Suprapubic skin (tissue), 4 donors: Measurements from ENCODE around the gene SLC5A1. TPM values are rescaled to one million over a fixed set of nuclear protein-coding genes. Genes with fewer than 3 reads are reported as not detected.

Experiments used
- DNase-seq, 2 donors: peaks; one replicate each; pipeline ENCODE4 v3.0.0-alpha.2; 2019; ENCODE audit warnings: low spot score in 2 of 2
- H3K27ac ChIP-seq: fragments of 200-600 bp; sonication (generic); one replicate; pipeline ENCODE4 v1.5.1; 2019
- H3K27me3 ChIP-seq: fragments of 200-600 bp; sonication (generic); one replicate; pipeline ENCODE4 v1.5.1; 2019
- H3K36me3 ChIP-seq: fragments of 200-600 bp; sonication (generic); one replicate; pipeline ENCODE4 v1.5.1; 2019
- H3K4me1 ChIP-seq: fragments of 200-600 bp; sonication (generic); one replicate; pipeline ENCODE4 v1.5.1; 2019
- H3K4me3 ChIP-seq: fragments of 200-600 bp; sonication (generic); one replicate; pipeline ENCODE4 v1.5.1; 2019; ENCODE audit warnings: mild to moderate bottlenecking
- H3K9me3 ChIP-seq: fragments of 200-600 bp; sonication (generic); one replicate; pipeline ENCODE4 v1.5.1; 2019
- CTCF ChIP-seq, 2 donors: fragments of 200-600 bp in 1 of 2; fragments of 450-650 bp in 1 of 2; sonication (generic) in 1 of 2; IDR thresholded peaks; one replicate each; pipeline ENCODE4 v1.5.1; 2016 to 2019; ENCODE audit warnings: antibody characterized with exemption in 2 of 2, mild to moderate bottlenecking in 1 of 2, moderate library complexity in 1 of 2
- EP300 ChIP-seq: sonication (generic); formaldehyde crosslinking; IDR thresholded peaks from one replicate; pipeline ENCODE4 v1.6.1; 2017; ENCODE audit warnings: antibody characterized with exemption
- POLR2A ChIP-seq, 2 donors: fragments of 450-650 bp; IDR thresholded peaks; one replicate each; pipeline ENCODE4 v1.6.1; 2017; ENCODE audit warnings: antibody characterized with exemption in 2 of 2, mild to moderate bottlenecking in 2 of 2, moderate library complexity in 2 of 2
- POLR2AphosphoS5 ChIP-seq, 3 donors: sonication (generic); formaldehyde crosslinking; IDR thresholded peaks; one replicate each; pipeline ENCODE4 v1.6.1; 2017; ENCODE audit warnings: antibody characterized with exemption in 3 of 3
- WGBS: methylation state at CpG from one replicate; pipeline ENCODE4 v1.1.5; 2018; 5-methylcytosine and 5-hydroxymethylcytosine counted together
- total RNA-seq, 4 donors: library from RNA; depleted of rRNA; stranded (reverse); fragments of >200 nt; gene quantifications; one replicate each; pipeline ENCODE4 v1.1.0, GENCODE V29; 2016

The SLC5A1 gene
- 10 to 100 TPM; 11.1 to 31.3 (median 22.3) TPM for total RNA-seq

DNA sequence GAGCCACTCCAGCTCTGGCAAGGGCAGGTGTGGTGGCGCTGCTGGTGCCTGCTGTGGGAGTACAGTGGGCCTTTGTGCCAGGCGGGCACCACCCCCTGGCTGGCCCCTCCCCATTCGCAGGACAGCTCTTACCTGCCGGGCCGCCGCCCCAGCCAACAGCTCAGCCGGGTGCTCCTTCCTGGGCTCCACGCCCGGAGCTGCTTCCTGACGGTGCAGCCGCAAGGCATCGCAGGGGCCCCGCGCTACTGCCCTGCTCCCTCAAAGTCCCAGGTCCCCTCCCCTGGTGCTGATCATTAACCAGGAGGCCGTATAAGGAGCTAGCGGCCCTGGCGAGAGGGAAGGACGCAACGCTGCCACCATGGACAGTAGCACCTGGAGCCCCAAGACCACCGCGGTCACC is at the start of gene SLC5A1:
SLC5A1 (plus strand) TSS at position 338 of the 400 bp plus-strand sequence; CDS start at position 359, 21 bp downstream.
- 14% methylated on average over 10 of the region's 21 CpGs for WGBS
- peaks cover 34% of the 10 kb centered on the region for H3K4me1 ChIP-seq
- no peaks in the 10 kb centered on the region for H3K36me3 ChIP-seq
- H3K9me3 ChIP-seq: no peaks in the 10 kb centered on the region
- peaks cover 9% of the 10 kb centered on the region for H3K27me3 ChIP-seq
- H3K4me3 ChIP-seq: no peak within 1 kb of the TSS
- DNase-seq: peak; percentile 71 to 81
- H3K27ac ChIP-seq: peak within 1 kb of the TSS; percentile 32
- no peak for TF ChIP-seq CTCF (IDR thresholded peaks at IDR 0.05)
- TF ChIP-seq EP300: no peak
- no peak for TF ChIP-seq POLR2AphosphoS5 (IDR thresholded peaks at IDR 0.05)

DNA sequence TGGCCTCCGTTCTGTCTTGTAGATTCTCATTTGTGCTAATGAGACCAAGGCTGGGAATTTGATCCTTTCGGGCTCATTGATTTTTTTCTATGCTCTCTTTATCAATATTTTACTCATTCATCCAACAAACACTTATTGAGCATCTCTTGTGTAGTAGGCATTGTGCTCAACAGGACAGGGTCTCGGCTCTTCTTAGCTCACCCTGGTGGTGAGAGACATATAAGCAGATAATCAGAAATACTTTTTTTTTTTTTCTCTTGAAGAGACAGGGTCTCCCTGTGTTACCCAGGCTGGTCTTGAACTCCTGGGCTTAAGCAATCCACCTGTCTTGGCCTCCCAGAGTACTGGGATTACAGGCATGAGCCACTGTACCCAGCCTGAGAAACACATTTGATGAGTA is 48.0 kb upstream of the SLC5A1 start:
- Histone ChIP-seq H3K4me3 (no peak overlapping the region), H3K36me3 (no peaks in the 10 kb centered on the region), H3K4me1 (no peaks in the 10 kb centered on the region), H3K27me3 (peaks cover 2% of the 10 kb centered on the region), H3K9me3 (no peaks in the 10 kb centered on the region), H3K27ac (no peak overlapping the region)
- 79% methylated on average over 3 of the region's 3 CpGs for WGBS
- DNase-seq: no peak
- TF ChIP-seq POLR2AphosphoS5 (IDR thresholded peaks at IDR 0.05) (no peak), POLR2A (IDR thresholded peaks at IDR 0.05) (no peak), CTCF (IDR thresholded peaks at IDR 0.05) (no peak), EP300 (no peak)

DNA sequence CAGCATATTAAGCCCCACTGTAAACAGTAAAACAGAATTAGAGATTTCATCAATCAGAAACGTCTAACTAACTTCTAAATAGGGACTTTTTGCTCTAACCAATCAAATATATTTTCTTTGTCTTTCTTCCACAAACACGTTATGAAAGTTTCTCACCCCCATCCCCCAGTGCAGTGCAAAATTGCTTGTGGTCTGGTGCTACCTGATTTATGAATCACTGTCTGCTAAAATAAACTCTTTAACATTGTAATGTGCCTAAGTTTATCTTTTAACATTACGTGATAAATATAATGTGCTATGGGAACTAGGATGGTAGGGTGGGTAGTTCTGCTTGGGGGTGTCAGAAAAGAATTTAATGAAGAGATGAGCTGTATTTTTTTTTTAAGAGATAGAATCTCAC is 47.3 kb upstream of the SLC5A1 start:
- Histone ChIP-seq H3K27ac (no peak overlapping the region), H3K36me3 (no peaks in the 10 kb centered on the region), H3K9me3 (no peaks in the 10 kb centered on the region), H3K27me3 (no peaks in the 10 kb centered on the region), H3K4me3 (no peak overlapping the region), H3K4me1 (no peaks in the 10 kb centered on the region)
- TF ChIP-seq POLR2AphosphoS5 (IDR thresholded peaks at IDR 0.05) (no peak), EP300 (no peak), CTCF (IDR thresholded peaks at IDR 0.05) (no peak), POLR2A (IDR thresholded peaks at IDR 0.05) (no peak)
- no peak for DNase-seq
- 58% methylated on average over 3 of the region's 3 CpGs for WGBS

DNA sequence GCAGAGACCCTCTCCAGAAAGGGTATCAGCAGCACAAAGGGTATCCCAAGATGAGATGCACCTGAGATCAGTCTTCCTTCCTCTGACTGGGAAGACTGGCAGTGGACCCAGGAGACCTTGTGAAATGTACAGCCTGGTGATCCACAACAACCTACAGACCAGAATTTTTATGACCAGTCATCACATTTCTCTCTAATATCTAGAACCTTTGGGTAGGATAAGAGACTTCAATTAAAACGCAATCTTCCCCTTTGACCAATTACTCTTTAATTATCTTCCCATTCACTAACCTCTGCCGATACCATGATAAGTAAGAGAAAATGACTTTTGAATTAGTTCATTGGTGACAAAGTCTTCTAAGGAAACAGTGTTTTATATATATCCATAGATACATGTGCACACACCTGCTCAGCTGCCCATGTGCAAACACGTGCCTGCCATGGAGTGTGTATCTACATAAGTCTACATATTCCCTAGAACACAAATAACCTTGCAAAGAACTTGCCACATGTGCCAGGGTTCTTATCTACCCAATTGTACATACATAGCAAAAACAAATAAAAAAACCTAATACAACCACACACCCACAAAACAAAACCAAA is 44.2 kb upstream of the SLC5A1 start:
- 86% methylated on average over 3 of the region's 3 CpGs for WGBS
- TF ChIP-seq CTCF (IDR thresholded peaks at IDR 0.05) (no peak), POLR2A (IDR thresholded peaks at IDR 0.05) (no peak), EP300 (no peak), POLR2AphosphoS5 (IDR thresholded peaks at IDR 0.05) (no peak)
- H3K27me3 ChIP-seq: no peaks in the 10 kb centered on the region
- H3K4me3 ChIP-seq: no peak overlapping the region
- H3K4me1 ChIP-seq: no peaks in the 10 kb centered on the region
- H3K9me3 ChIP-seq: no peaks in the 10 kb centered on the region
- DNase-seq: no peak
- H3K36me3 ChIP-seq: no peaks in the 10 kb centered on the region
- H3K27ac ChIP-seq: no peak overlapping the region

DNA sequence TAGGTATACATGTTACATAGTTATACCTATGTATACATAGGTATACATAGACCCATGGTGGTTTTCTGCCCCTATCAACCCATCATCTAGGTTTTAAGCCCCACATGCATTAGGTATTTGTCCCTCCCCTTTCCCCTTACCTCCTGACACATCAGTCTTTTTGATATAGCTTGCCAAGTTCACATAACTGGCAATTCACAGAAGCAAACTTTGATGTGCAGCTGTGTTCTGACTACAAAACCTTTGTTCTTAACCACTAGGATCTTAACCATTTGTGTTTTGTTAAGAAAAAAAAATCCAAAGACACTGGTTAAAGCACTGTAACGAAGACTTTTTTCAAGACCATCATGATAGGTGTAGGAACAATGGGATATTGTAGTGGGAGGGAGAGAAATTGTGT is 42.9 kb upstream of the SLC5A1 start:
- H3K4me3 ChIP-seq: no peak overlapping the region
- H3K27ac ChIP-seq: no peak overlapping the region
- no peaks in the 10 kb centered on the region for H3K9me3 ChIP-seq
- no peaks in the 10 kb centered on the region for H3K4me1 ChIP-seq
- 67% methylated on average over 1 of the region's 1 CpG for WGBS
- H3K27me3 ChIP-seq: no peaks in the 10 kb centered on the region
- H3K36me3 ChIP-seq: no peaks in the 10 kb centered on the region
- TF ChIP-seq POLR2A (IDR thresholded peaks at IDR 0.05) (no peak), POLR2AphosphoS5 (IDR thresholded peaks at IDR 0.05) (no peak), CTCF (IDR thresholded peaks at IDR 0.05) (no peak), EP300 (no peak)
- no peak for DNase-seq
